22Rv1 (cell line): ENCODE data around the gene DCST2.

Experiments
- H3K27ac ChIP-seq: fragments of 450-650 bp; 2 replicates; pipeline ENCODE4 v1.5.1; 2017
- CTCF ChIP-seq: fragments of 450-650 bp; IDR thresholded peaks from 2 replicates; pipeline ENCODE4 v1.5.1; 2017; ENCODE audit warnings: mild to moderate bottlenecking
- ZFX ChIP-seq: fragments of 450-650 bp; IDR thresholded peaks from 2 replicates; pipeline ENCODE4 v1.6.1; 2017; ENCODE audit warnings: antibody characterized with exemption, borderline replicate concordance

Gene DCST2

DNA sequence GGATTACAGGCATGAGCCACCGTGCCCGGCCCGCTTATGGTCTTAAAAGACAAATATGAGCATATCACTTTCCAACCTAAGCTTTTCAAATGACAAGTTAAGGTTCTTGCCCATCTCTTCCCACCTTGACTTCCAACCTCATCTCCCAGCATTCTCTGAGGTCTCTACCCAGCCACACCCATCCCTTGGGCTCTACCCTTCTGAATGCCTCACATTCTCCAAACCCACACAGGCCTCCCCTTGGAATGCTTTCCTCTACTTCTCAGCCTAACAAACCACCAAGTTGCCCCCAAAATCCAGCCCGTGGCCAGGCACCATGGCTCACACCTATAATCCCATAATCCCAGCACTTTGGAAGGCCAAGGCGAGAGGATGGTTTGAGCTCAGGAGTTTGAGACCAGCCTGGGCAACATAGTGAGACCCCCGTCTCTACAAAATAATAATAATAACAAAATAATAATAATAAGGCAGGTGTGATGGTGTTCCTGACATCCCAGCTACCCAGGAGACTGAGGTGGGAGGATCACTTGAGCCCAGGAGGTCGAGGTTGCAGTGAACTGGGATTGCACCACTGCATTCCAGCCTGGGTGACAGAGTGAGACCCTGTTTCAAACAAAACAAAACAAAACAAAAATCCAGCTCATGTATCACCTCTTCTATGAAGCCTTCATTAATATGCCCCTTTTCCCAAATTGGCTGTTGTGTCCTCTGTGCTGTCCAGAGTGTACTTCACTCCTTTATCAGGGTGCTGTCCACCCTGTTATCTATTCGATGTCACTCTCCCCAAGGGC, 11.2 kb downstream of the DCST2 start:
- H3K27ac ChIP-seq = peak overlapping the region; percentile 98
- TF ChIP-seq ZFX (no peak), CTCF (no peak)

DNA sequence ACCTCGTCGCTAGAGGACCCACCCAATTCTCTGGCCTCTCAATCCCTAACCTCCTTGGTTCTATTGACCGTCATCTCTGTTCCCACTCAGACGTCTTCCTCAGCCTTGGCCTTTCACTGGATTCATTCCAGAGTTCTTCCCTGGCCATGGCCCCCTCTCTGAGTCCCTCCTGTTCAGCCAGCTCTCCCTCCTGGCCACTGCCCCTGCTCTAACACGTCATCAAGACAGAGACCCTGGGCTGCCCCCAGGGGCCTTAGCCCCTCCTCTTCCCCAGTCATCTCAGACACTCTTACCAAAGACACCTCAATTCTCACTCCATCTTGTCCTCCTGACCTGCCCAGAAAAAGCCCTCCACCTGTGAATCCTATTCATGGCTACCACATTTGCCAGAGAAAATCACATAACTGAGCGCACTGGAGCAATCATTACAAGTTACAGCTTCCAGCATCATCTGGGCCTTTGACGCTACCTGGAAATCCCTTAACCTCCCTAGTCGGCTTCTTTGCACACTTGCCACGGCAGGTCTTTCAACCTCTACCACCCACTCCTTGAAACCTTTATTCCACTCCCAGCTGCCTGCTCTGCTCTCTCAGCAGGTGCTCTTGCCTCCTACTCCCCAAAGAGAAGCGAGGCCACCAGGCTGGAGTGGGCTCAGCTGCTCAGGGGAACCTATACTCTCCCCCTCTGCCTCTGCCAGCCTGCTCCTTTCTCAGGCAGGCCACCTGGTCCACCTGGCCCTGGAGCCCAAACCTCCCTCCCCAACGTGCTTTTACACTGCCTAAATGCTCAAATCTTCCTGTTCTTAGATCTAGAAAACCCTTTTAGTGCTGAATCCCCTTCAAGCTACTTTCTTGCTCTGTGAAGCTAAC, 14.0 kb downstream of the DCST2 start:
- TF ChIP-seq CTCF = no peak
- no peak for TF ChIP-seq ZFX
- peak overlapping the region; percentile 98 for H3K27ac ChIP-seq

DNA sequence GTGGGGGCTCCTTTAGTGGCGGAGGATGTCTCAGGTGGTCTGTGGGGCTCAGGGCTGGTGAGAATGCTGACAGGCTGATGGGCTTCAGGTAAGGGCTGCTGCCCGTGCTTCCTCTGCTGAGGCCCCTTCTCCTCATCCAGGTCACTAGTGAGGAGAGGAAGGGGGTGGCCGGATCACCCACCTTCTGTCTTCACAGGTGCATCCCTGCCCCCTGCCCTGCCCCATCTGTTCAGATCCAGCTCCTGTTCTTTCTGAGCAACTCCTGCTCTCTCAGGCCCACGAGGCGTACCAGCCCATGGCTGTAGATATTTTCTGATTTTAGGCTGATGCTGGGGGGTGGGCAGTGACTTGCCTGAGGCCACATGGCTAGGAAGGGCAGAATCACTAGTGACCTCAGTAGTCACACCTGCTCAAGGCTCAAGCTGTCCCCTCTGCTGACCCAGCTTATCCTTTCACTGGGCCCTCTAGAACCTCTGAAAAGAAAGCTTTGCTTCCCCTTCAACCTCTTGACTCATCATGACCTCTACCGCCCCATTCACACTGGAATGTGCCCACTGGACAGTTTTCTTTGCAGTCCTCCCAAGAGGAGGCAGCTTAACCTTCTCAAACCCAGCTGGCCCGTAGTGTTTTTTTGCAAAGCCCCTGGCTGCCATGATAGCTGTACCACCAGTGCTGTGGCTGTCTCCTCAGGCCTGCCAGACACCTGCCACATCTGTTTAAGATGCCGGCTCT, 14.8 kb downstream of the DCST2 start:
- TF ChIP-seq ZFX = no peak
- no peak for TF ChIP-seq CTCF
- H3K27ac ChIP-seq = peak overlapping the region; percentile 98

- TF ChIP-seq CTCF (no peak), ZFX (no peak)
- H3K27ac ChIP-seq = peak overlapping the region; percentile 98
Measured at GRCh38 chr1:155017946-155018316, 15.7 kb downstream of the DCST2 start.

DNA sequence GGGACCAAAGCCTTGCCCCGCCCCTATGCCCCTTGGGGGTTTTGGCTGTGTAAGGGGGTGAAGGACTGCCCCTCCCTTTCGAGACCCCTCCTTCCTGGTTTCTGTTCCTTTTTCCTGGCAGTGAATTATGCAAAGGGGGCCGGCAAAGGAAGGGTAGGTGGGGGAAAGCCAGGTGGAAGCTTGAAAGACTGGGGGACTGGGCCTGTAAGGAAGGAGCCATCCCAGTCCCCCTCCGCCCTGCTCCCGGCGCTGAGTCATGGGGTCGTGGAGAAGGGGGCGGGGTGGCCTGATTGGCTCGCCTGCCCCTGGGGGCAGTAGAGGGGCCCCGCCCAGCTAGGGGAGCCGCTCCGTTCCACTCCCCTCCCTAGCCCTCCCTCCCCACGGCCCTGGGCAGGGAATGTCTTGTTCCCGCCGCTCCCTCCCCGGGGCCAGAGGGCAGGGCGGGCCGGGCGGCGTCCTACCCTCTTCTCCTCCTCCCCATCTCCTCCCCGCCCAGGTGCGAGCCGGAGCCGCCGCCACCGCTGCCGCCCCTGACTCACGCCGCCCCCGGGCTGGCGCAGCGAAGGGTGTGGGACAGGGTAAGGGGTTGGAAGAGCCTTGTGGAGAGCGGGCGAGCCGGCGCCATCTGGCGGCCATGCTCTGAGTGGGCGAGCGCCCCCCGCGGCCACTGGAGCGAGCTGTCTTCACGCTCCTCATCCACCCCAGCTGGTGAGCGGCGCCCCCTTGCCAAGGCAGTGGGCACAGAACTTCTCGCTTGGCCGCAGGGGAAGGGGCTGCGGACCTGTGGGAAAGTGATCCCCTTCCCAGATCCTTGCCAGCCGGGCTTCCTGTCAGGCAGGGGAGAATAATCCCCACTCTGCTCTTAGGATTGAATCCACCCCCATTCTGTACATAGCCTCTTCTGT, 16.3 kb downstream of the DCST2 start:
- TF ChIP-seq ZFX = no peak
- peak; percentile 100 for TF ChIP-seq CTCF
- peak overlapping the region; percentile 98 for H3K27ac ChIP-seq

DNA sequence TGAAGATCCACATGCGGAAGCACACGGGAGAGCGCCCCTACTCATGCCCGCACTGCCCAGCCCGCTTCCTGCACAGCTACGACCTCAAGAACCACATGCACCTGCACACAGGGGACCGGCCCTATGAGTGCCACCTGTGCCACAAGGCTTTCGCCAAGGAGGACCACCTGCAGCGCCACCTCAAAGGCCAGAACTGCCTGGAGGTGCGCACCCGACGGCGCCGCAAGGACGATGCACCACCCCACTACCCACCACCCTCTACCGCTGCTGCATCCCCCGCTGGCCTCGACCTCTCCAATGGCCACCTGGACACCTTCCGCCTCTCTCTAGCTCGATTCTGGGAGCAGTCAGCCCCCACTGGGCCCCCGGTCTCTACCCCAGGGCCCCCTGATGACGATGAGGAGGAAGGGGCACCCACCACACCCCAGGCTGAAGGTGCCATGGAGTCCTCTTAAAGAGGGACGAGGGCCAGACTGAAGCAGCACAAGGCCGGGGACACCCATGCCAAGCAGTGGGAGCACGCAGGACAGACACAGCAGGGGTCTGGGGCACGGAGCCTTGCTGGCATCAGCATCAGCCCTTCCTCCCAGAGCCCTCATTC, 17.2 kb downstream of the DCST2 start:
- peak overlapping the region; percentile 98 for H3K27ac ChIP-seq
- TF ChIP-seq CTCF = no peak
- TF ChIP-seq ZFX = no peak
